Measurements from ENCODE around the gene CDH4. TPM values are rescaled to one million over a fixed set of nuclear protein-coding genes. Genes with fewer than 3 reads are reported as not detected.

The CDH4 gene
- total and polyA plus RNA-seq, 2 donors (not counting 3 experiments of a cell fraction or from before 2014, with no cell fraction given) = 0.17 to 0.51 TPM

DNA sequence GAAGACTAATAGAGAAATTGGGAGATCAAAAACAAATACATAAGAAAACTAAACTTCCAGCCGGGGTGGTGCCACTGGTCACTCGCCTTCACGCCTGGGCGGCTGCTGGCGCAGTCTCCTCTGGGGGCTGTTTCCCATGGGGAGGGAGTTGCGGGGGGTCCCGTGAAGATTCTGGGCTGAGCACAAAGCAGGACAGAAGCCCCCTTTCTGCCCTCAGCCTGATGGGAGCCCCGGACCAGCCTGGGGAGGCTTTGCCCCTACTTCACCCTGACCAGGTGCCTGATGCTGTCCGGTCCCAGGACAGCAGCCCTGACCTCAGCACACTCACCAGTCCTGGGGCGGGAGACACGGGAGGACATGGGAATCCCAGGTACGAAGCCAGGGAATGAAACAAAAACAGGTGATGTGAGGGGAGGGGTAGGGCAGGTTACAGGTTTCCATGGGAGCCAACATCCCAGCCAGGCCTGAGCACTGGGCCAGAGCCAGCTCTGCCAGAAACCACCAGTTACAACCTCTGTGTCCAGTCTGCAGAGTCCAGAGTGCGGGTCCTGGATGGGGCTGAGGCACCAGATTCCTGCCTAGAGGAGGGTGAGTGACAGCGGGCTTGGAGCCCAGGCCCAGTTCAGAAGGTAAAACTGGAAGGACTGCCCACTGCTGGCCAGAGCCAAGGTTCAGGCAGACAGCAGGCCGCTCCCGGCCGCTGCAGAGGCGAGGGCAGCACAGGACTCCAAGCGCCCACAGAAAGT, 487.2 kb downstream of the CDH4 start:
- Histone ChIP-seq H3K27me3 (ENCODE audit: control insufficient read depth in 2 of 2, insufficient read depth in 2 of 2, low read length in 2 of 2) (no peaks in the 10 kb centered on the region), H3K36me3 (ENCODE audit: control insufficient read depth in 2 of 2, extremely low read depth in 1 of 2, insufficient read depth in 2 of 2, low read length in 2 of 2) (no peaks in the 10 kb centered on the region), H3K4me2 (ENCODE audit: insufficient read depth, low read length) (no peak overlapping the region), H3K79me2 (ENCODE audit: control insufficient read depth, insufficient read depth, low read length) (no peaks in the 10 kb centered on the region), H3K4me1 (ENCODE audit: control insufficient read depth, extremely low read depth, insufficient read depth, low read length) (no peaks in the 10 kb centered on the region), H3K4me3 (replicated peaks in 1 of 3; ENCODE audit: insufficient read depth in 1 of 3, low read depth in 1 of 3, low read length in 3 of 3) (no peak overlapping the region), H3K9me3 (replicated peaks; ENCODE audit: control insufficient read depth, insufficient read depth, low read length) (peaks cover 2% of the 10 kb centered on the region), H2AFZ (ENCODE audit: low read depth, low read length) (no peak overlapping the region), H3K9ac (replicated peaks; ENCODE audit: extremely low read depth, insufficient read depth, low read length) (no peak overlapping the region), H3K27ac (ENCODE audit: insufficient read depth, low read depth, low read length) (no peak overlapping the region), H4K20me1 (replicated peaks; ENCODE audit: control insufficient read depth, extremely low read depth, insufficient read depth, low read length) (no peaks in the 10 kb centered on the region), H3K9me1 (replicated peaks; ENCODE audit: control insufficient read depth, extremely low read depth, insufficient read depth, low read length) (no peaks in the 10 kb centered on the region)
- intact Hi-C loops (cut with micrococcal nuclease) = no loop called here
- ChIA-PET POLR2A (no interaction called here), CTCF (no interaction called here)
- FAIRE-seq = no peak
- BruUV-seq (replicated peaks) = no TSS peak
- dilution Hi-C loops (cut with MboI; ENCODE audit: extremely low pct_ligation_motif_present, low sequenced_read_pairs) = no loop called here
- TF ChIP-seq, protein P1, sequence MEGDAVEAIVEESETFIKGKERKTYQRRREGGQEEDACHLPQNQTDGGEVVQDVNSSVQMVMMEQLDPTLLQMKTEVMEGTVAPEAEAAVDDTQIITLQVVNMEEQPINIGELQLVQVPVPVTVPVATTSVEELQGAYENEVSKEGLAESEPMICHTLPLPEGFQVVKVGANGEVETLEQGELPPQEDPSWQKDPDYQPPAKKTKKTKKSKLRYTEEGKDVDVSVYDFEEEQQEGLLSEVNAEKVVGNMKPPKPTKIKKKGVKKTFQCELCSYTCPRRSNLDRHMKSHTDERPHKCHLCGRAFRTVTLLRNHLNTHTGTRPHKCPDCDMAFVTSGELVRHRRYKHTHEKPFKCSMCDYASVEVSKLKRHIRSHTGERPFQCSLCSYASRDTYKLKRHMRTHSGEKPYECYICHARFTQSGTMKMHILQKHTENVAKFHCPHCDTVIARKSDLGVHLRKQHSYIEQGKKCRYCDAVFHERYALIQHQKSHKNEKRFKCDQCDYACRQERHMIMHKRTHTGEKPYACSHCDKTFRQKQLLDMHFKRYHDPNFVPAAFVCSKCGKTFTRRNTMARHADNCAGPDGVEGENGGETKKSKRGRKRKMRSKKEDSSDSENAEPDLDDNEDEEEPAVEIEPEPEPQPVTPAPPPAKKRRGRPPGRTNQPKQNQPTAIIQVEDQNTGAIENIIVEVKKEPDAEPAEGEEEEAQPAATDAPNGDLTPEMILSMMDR (IDR thresholded peaks at IDR 0.05; ENCODE audit: extremely low read depth in 1 of 2, insufficient read depth in 1 of 2, low read depth in 1 of 2, low read length in 2 of 2) = no peak
- TF ChIP-seq MYC (IDR thresholded peaks at IDR 0.05; ENCODE audit: low read depth, low read length) (no peak), GATA2 (IDR thresholded peaks at IDR 0.05; ENCODE audit: insufficient read depth, insufficient read length, low read depth, low read length) (no peak), JUN (IDR thresholded peaks at IDR 0.05; ENCODE audit: borderline replicate concordance, insufficient read depth, insufficient read length, low read depth) (no peak), POLR2A (IDR thresholded peaks at IDR 0.05; ENCODE audit: low read depth, low read length) (no peak), FOS (IDR thresholded peaks at IDR 0.05; ENCODE audit: borderline replicate concordance, insufficient read depth, low read length) (no peak), EZH2 (IDR thresholded peaks at IDR 0.05; ENCODE audit: borderline replicate concordance, low read depth, low read length, severe bottlenecking) (no peak), POLR2AphosphoS5 (IDR thresholded peaks at IDR 0.05; ENCODE audit: insufficient read depth, low read depth, low read length) (no peak)
- TF ChIP-seq, protein P2, sequence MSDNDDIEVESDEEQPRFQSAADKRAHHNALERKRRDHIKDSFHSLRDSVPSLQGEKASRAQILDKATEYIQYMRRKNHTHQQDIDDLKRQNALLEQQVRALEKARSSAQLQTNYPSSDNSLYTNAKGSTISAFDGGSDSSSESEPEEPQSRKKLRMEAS (IDR thresholded peaks at IDR 0.05; ENCODE audit: insufficient read depth, insufficient read length) = no peak
- no peak for DNase-seq (ENCODE audit: low read depth, low spot score)

All from endothelial cell of umbilical vein (primary cell).